Trophoblast cell (in vitro differentiated cells and primary cell): Measurements from ENCODE around the gene ECSCR.

ENCODE experiments used
- DNase-seq, 2 donors: peaks; one replicate each; pipeline ENCODE4 v3.0.0-alpha.2; 2016
- H2AFZ ChIP-seq: 2 replicates; pipeline ENCODE4 v1.6.1; 2013; ENCODE audit warnings: low read length, moderate library complexity, mild to moderate bottlenecking; ENCODE audit not compliant: insufficient read depth, poor library complexity
- H2AK5ac ChIP-seq: 2 replicates; pipeline ENCODE4 v1.6.1; 2013; ENCODE audit warnings: mild to moderate bottlenecking, low read length
- H2BK120ac ChIP-seq: 2 replicates; pipeline ENCODE4 v1.6.1; 2013; ENCODE audit warnings: low read length, mild to moderate bottlenecking, moderate library complexity; ENCODE audit not compliant: insufficient read depth, poor library complexity
- H2BK12ac ChIP-seq: 2 replicates; pipeline ENCODE4 v1.6.1; 2013; ENCODE audit warnings: mild to moderate bottlenecking, low read length, moderate library complexity
- H2BK5ac ChIP-seq: 2 replicates; pipeline ENCODE4 v1.6.1; 2013; ENCODE audit warnings: low read length, low read depth, moderate library complexity, mild to moderate bottlenecking; ENCODE audit not compliant: poor library complexity
- H3K14ac ChIP-seq: 2 replicates; pipeline ENCODE4 v1.6.1; 2013; ENCODE audit warnings: mild to moderate bottlenecking, low read length
- H3K18ac ChIP-seq: 2 replicates; pipeline ENCODE4 v1.6.1; 2013; ENCODE audit warnings: mild to moderate bottlenecking, low read length
- H3K23ac ChIP-seq: 2 replicates; pipeline ENCODE4 v1.6.1; 2013; ENCODE audit warnings: low read length
- H3K27ac ChIP-seq: 2 replicates; pipeline ENCODE4 v1.5.1; 2013; ENCODE audit warnings: low read depth, mild to moderate bottlenecking, inconsistent platforms, low read length, moderate library complexity
- H3K27me3 ChIP-seq: 2 replicates; pipeline ENCODE4 v1.6.1; 2013; ENCODE audit warnings: inconsistent platforms, mild to moderate bottlenecking, low read length, moderate library complexity; ENCODE audit not compliant: insufficient read depth
- H3K36me3 ChIP-seq, 2 experiments: 1 replicate in 1 of 2; 2 replicates in 1 of 2; pipeline ENCODE4 v1.6.1; 2013; ENCODE audit warnings: low read length in 2 of 2, mild to moderate bottlenecking in 2 of 2, moderate library complexity in 1 of 2; ENCODE audit not compliant: insufficient read depth in 2 of 2, control insufficient read depth in 1 of 2
- H3K4ac ChIP-seq: 2 replicates; pipeline ENCODE4 v1.6.1; 2013; ENCODE audit warnings: low read depth, mild to moderate bottlenecking, low read length, moderate library complexity
- H3K4me1 ChIP-seq, 2 experiments: 1 replicate in 1 of 2; 2 replicates in 1 of 2; pipeline ENCODE4 v1.6.1; 2013; ENCODE audit warnings: low read length in 2 of 2, mild to moderate bottlenecking in 2 of 2, moderate library complexity in 1 of 2; ENCODE audit not compliant: insufficient read depth in 2 of 2, control insufficient read depth in 1 of 2
- H3K4me2 ChIP-seq: 2 replicates; pipeline ENCODE4 v1.6.1; 2013; ENCODE audit warnings: inconsistent platforms, mild to moderate bottlenecking, low read length, moderate library complexity
- H3K4me3 ChIP-seq: 2 replicates; pipeline ENCODE4 v1.5.1; 2013; ENCODE audit warnings: mild to moderate bottlenecking, low read depth, low read length, inconsistent platforms
- H3K79me1 ChIP-seq: one replicate; pipeline ENCODE4 v1.6.1; 2013; ENCODE audit warnings: low read length
- H3K79me2 ChIP-seq: 2 replicates; pipeline ENCODE4 v1.6.1; 2013; ENCODE audit warnings: low read length, mild to moderate bottlenecking; ENCODE audit not compliant: control insufficient read depth, insufficient read depth, poor library complexity
- H3K9ac ChIP-seq: 2 replicates; pipeline ENCODE4 v1.6.1; 2013; ENCODE audit warnings: mild to moderate bottlenecking, low read length
- H3K9me3 ChIP-seq: 2 replicates; pipeline ENCODE4 v1.6.1; 2013; ENCODE audit warnings: low read depth, mild to moderate bottlenecking, control low read depth, inconsistent platforms, low read length; ENCODE audit not compliant: insufficient read depth
- H4K12ac ChIP-seq: 2 replicates; pipeline ENCODE4 v1.6.1; 2013; ENCODE audit warnings: low read depth, mild to moderate bottlenecking, low read length, moderate library complexity
- H4K8ac ChIP-seq: 2 replicates; pipeline ENCODE4 v1.6.1; 2013; ENCODE audit warnings: low read depth, mild to moderate bottlenecking, low read length, moderate library complexity
- H4K91ac ChIP-seq: one replicate; pipeline ENCODE4 v1.6.1; 2013; ENCODE audit warnings: low read depth, mild to moderate bottlenecking, low read length, moderate library complexity
- WGBS: extraction: QIAGEN DNeasy Blood & Tissue Kit; methylation state at CpG from one replicate; pipeline ENCODE4 v1.1.7; 2013; ENCODE audit warnings: missing lambda C conversion rate; ENCODE audit not compliant: insufficient read length, insufficient coverage; ENCODE audit errors: extremely low coverage; 5-methylcytosine and 5-hydroxymethylcytosine counted together

Gene ECSCR

GRCh38 chr5:139461698-139462097 lies 845 bp downstream of the ECSCR start:
- no CpG with 5 or more reads among the region's 5 CpGs for WGBS
- Histone ChIP-seq H3K27me3 (no peaks in the 10 kb centered on the region), H3K9ac (no peak overlapping the region), H3K18ac (no peak overlapping the region), H3K9me3 (no peaks in the 10 kb centered on the region), H3K23ac (no peak overlapping the region), H3K14ac (no peak overlapping the region), H3K4me3 (no peak overlapping the region), H3K4me1 (peaks cover 4 to 5% of the 10 kb centered on the region in 2 experiments), H3K27ac (no peak overlapping the region), H4K8ac (no peak overlapping the region), H3K79me2 (no peaks in the 10 kb centered on the region), H2AK5ac (no peak overlapping the region), H3K79me1 (no peaks in the 10 kb centered on the region), H2AFZ (no peak overlapping the region), H4K12ac (no peak overlapping the region), H3K4ac (no peak overlapping the region), H2BK120ac (no peak overlapping the region), H2BK5ac (no peak overlapping the region), H3K4me2 (no peak overlapping the region), H3K36me3 (no peaks in the 10 kb centered on the region), H2BK12ac (no peak overlapping the region), H4K91ac (no peak overlapping the region)
- no peak for DNase-seq

GRCh38 chr5:139461176-139461575 lies 1.4 kb downstream of the ECSCR start:
- Histone ChIP-seq H3K36me3 (no peaks in the 10 kb centered on the region), H3K14ac (no peak overlapping the region), H3K23ac (no peak overlapping the region), H4K8ac (no peak overlapping the region), H4K12ac (no peak overlapping the region), H3K79me2 (no peaks in the 10 kb centered on the region), H2BK5ac (no peak overlapping the region), H2BK12ac (no peak overlapping the region), H3K4me3 (no peak overlapping the region), H3K18ac (no peak overlapping the region), H3K79me1 (no peaks in the 10 kb centered on the region), H3K4me1 (peaks cover 4 to 5% of the 10 kb centered on the region in 2 experiments), H2AFZ (no peak overlapping the region), H4K91ac (no peak overlapping the region), H3K27me3 (no peaks in the 10 kb centered on the region), H2BK120ac (no peak overlapping the region), H2AK5ac (no peak overlapping the region), H3K9me3 (no peaks in the 10 kb centered on the region), H3K27ac (no peak overlapping the region), H3K4ac (no peak overlapping the region), H3K9ac (no peak overlapping the region), H3K4me2 (no peak overlapping the region)
- no peak for DNase-seq
- whole genome bisulfite sequencing, result no CpG with 5 or more reads among the region's 7 CpGs

GRCh38 chr5:139460455-139460854 lies 2.1 kb downstream of the ECSCR start:
- Histone ChIP-seq H3K4me3 (no peak overlapping the region), H2BK5ac (no peak overlapping the region), H3K27me3 (no peaks in the 10 kb centered on the region), H4K91ac (no peak overlapping the region), H4K8ac (no peak overlapping the region), H3K36me3 (no peaks in the 10 kb centered on the region), H3K9ac (no peak overlapping the region), H3K4me1 (peaks cover 4 to 5% of the 10 kb centered on the region in 2 experiments), H2AFZ (no peak overlapping the region), H3K79me2 (no peaks in the 10 kb centered on the region), H3K14ac (no peak overlapping the region), H3K18ac (no peak overlapping the region), H3K4ac (no peak overlapping the region), H2AK5ac (no peak overlapping the region), H3K9me3 (no peaks in the 10 kb centered on the region), H2BK12ac (no peak overlapping the region), H2BK120ac (no peak overlapping the region), H3K27ac (no peak overlapping the region), H3K79me1 (no peaks in the 10 kb centered on the region), H3K23ac (no peak overlapping the region), H4K12ac (no peak overlapping the region), H3K4me2 (no peak overlapping the region)
- WGBS, result no CpG with 5 or more reads among the region's 1 CpG
- DNase-seq, result no peak

- Histone ChIP-seq H3K4ac (no peak overlapping the region), H4K8ac (no peak overlapping the region), H3K14ac (no peak overlapping the region), H3K79me2 (no peaks in the 10 kb centered on the region), H3K4me3 (no peak overlapping the region), H3K9ac (no peak overlapping the region), H3K18ac (no peak overlapping the region), H4K12ac (no peak overlapping the region), H3K27me3 (no peaks in the 10 kb centered on the region), H3K4me2 (no peak overlapping the region), H3K9me3 (no peaks in the 10 kb centered on the region), H3K23ac (no peak overlapping the region), H3K27ac (no peak overlapping the region), H3K4me1 (peaks cover 4 to 5% of the 10 kb centered on the region in 2 experiments), H3K36me3 (no peaks in the 10 kb centered on the region), H2BK12ac (no peak overlapping the region), H2AK5ac (no peak overlapping the region), H4K91ac (no peak overlapping the region), H2AFZ (no peak overlapping the region), H2BK120ac (no peak overlapping the region), H3K79me1 (no peaks in the 10 kb centered on the region), H2BK5ac (no peak overlapping the region)
- DNase-seq, result no peak
- WGBS, result no CpG with 5 or more reads among the region's 8 CpGs
Measured at GRCh38 chr5:139459451-139459934, 3.0 kb downstream of the ECSCR start.
